ENCODE results near the gene SRM.

Gene SRM

GRCh38 chr1:11012260-11013159, 47.3 kb downstream of the SRM start, which contains the start of gene TARDBP:
TARDBP (plus strand) TSS chr1:11012654; CDS start chr1:11013728, 1,074 bp downstream.
- H3K9me3 ChIP-seq (ENCODE audit: control insufficient read depth, insufficient read depth, low read length): no peaks in the 10 kb centered on the region
- no peaks in the 10 kb centered on the region for H3K27me3 ChIP-seq (ENCODE audit: control insufficient read depth, insufficient read depth, low read length)
- H3K36me3 ChIP-seq (ENCODE audit: control insufficient read depth, insufficient read depth, low read length): peaks cover 41% of the 10 kb centered on the region
- peak within 1 kb of the TSS; percentile 95 for H3K4me3 ChIP-seq (ENCODE audit: low read depth, low read length)
- peaks cover 10% of the 10 kb centered on the region for H3K4me1 ChIP-seq (ENCODE audit: control insufficient read depth, insufficient read depth, low read length)
- H3K27ac ChIP-seq (ENCODE audit: low read depth, low read length): peak within 1 kb of the TSS; percentile 98
- peak within 1 kb of the TSS; percentile 100 for H3K9ac ChIP-seq (ENCODE audit: low read depth, low read length)

Data from HUES48 (cell line).